Measurements from ENCODE around the gene BNIP2.

The BNIP2 gene

DNA sequence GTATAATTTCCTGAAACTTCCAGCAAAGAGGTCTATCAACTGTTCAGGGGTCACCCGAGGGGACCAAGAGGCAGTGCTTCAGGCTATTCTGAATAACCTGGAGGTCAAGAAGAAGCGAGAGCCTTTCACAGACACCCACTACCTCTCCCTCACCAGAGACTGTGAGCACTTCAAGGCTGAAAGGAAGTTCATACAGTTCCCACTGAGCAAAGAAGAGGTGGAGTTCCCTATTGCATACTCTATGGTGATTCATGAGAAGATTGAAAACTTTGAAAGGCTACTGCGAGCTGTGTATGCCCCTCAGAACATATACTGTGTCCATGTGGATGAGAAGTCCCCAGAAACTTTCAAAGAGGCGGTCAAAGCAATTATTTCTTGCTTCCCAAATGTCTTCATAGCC lies 70.7 kb downstream of the BNIP2 start:
- DNase-seq, result no peak

DNA sequence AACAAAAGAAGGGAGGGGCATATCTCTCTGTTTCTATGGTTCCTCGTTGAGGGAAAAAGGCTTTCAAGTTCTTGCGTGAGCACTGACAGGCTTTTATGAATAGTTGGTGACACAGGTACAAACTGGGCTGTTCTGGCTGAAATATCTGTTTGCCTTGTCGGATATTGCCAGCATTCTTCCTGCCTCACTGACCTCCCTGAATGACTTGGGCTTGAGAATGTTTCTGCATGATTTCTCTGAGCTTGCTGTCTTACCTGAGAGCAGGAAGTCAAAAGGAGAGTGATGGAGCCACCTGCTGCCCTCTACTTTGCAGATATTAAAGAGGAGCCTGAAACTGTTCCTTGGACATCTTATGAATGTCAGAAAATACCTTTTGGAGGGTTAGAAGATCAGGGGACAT lies 72.7 kb downstream of the BNIP2 start:
- no peak for DNase-seq

DNA sequence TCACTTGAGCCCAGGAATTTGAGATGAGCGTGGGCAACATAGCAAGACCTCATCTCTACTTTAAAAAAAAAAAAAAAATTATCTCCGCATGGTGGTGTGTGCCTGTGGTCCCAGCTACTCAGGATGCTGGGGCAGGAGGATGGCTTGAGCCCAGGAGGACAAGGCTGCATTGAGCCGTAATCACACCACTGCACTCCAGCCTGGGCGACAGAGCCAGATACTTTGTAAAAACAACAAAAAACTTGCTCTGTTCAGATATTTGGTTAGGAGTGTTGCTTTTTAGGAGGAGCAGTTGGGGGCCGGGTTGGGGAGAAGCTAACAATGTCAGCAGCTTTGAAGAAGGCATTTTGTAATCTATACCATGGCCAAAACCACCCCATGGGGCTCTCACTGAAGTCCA lies 73.5 kb downstream of the BNIP2 start:
- DNase-seq, result no peak

DNA sequence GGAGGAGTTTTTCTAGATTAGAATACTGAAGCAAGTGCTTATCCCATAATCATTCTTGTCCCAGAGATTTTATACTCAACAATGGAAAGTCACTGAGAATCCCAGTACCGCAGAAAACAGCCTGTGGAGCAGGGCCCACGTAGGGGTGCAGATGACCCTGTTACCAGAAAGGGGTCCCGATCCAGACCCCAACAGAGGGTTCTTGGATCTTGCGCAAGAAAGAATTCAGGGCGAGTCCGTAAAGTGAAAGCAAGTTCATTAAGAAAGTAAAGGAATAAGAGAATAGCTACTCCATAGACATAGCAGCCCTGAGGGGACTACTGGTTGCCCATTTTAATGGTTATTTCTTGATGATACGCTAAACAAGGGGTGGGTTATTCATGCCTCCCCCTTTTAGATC lies 75.0 kb downstream of the BNIP2 start:
- no peak for DNase-seq

DNA sequence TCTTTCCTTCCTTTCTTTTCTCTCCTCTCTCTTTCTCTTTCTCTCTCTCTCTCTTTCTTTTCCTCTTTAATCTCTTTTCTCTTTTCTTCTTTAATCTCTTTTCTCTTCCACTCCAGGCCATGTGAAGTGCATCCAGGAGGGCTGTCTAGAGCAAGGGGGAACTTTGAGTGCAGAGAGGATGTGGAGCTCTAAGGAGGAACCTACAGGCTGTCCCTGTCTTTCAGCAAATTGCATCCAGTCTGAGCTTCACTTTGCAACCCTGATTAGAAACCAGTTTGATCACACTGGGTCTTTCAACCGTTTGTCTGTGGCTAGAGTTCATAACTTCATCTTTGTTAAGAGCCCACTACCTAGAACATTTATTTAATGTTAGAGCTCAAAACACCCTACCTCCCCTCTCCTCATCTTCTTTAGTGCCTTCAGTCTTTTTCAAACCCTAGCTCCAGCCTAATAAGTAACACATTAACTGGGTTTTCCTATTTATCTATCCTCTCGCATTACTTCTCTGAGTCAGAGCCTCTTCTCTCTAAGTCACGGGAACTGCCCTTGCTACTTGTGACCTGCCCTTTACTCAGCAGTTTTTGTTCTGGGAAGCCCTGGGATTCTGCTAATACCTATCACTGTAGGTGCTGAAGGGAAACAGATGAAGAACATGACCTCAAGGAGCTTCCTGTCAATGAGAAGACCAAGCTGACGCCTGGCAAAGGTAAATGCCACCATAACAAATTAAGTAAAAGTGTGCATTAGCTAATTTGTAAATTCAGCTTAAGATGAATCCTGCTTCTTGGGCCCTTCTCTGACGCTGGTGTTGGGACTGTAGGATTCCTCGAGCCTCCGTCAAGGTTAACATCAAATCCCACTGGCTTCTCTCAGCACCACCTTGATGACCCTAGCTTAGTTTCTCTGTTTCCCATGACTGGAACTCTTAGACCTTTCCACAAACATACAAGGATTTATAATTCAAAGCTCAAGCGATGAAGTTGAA lies 77.6 kb downstream of the BNIP2 start, which contains the start of gene GCNT3:
Gene GCNT3, plus strand, starts transcription at position 508 of the 985 bp plus-strand sequence. CDS start 6,456 bp downstream, outside the sequence.
- no peak for DNase-seq

DNA sequence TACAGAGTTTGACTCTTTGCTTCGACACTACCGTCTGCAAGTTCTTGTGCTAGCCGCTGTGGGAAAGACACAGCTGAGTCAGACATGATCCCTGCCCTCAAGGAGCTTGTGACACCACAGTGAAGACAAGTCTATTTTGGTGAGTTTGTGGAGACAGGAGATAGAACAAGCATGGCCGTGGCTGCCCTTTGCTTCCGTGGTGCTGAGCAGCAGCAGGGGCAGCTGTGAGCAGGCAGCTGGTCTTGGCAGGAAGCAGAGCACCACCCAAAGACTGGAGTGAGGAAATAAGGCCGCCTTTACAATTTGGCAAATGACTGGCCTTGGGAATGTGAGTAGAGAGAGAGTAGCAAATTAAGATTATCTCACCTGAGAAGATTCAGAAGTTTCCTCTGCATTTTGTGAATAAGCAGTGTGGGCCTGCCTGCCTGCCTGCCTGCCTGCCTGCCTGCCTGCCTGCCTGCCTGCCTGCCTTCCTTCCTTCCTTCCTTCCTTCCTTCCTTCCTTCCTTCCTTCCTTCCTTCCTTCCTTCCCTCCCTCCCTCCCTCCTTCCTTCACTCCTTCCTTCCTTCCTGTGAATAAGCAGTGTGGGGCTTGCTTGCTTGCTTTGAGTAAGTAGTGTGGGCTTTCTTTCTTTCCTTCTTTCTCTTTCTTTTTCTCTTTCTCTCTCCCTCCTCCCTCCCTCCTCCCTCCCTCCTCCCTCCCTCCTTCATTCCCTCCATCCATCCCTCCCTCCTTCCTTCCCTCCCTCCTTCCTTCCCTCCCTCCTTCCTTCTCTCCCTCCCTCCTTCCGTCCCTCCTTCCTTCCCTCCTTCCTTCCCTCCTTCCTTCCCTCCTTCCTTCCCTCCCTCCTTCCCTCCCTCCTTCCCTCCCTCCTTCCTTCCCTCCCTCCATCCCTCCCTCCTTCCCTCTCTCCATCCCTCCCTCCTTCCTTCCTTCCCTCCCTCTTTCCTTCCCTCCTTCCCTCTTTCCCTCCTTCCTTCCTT lies 79.1 kb downstream of the BNIP2 start:
- no peak for DNase-seq
